ENCODE measurements around the gene CES1. TPM values are rescaled to one million over a fixed set of nuclear protein-coding genes. Genes with fewer than 3 reads are reported as not detected.
A peak's percentile ranks its signal among the peaks of the same experiment; 100 is the strongest.
"Not testable (repeated sequence)": the region's sequence is repeated elsewhere in the genome, so short reads cannot be mapped to it uniquely, and the experiment has no call there.

CES1 gene
- not detected in 2 replicates for polyA plus RNA-seq (2014; cell fraction: cytosol; rRNA removed)
- polyA plus RNA-seq (2014; cell fraction: nucleus; rRNA removed), result not detected in 2 replicates

DNA sequence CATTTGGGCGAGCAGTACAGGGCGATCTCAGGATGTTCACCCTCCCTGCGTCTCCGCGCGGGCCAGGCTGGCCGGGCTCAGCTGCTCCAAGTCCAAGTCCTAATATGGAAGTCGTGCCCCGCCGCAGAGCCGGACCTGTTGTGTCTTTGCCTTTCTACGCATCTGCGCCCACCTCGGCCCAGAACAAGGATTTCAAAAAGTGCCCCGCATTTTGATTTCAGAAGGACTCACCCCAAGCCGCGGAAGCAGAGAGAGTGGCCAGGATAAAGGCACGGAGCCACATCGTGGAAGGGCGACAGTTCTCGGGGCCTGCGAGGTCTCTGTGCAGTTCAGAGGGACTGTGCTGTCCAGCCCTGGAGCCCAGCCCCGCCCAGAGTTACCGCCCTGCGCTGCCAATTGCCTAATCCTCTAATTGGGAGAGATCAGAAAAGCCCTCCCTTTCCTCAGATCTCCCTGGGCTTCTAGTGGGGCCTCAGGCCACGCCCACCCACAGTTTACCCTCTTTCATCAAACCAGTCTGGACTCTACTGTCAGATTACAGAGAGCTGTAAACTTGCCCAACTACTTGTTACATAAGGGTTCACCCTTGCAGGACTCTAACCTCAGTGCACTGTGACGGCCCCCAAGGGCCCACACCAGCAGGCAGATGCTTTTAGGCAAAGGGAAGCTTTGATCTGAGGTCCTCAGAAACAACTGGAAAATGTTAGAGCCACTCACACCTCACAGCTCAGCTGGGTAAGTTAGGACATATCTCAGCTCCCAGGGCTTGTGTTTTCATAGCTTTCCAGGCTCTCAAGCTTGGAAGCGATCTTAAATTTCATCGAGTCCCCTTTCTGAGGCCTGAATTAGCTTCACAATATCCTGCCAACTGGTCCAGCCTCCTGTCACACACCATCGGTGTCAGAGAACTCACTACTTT is at the start of gene CES1:
CES1 (minus strand) TSS at position 324 of the 919 bp plus-strand sequence; CDS start at position 283, 41 bp downstream.
- no peak for DNase-seq (ENCODE audit: low spot score)

DNA sequence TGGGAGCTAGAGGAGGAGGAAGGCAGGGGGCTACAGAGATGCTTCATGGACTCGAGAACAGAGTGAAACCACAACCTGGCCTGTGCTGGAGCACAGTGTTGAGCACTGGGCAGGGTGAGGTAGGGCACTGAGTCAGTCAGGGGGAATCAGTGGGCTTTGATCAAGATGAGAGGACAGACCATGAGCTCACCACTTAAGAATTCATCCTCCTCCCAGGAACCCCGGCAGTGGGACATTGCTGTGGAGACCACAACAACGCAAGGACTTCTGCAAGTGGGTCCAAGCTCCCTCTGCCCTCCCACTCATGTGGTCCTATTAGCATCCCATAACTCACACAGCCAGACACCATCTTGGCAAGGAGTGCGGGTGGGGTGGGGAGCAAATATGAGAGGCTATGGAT is 44.0 kb upstream of the CES1 start:
- DNase-seq (ENCODE audit: low spot score), result no peak

DNA sequence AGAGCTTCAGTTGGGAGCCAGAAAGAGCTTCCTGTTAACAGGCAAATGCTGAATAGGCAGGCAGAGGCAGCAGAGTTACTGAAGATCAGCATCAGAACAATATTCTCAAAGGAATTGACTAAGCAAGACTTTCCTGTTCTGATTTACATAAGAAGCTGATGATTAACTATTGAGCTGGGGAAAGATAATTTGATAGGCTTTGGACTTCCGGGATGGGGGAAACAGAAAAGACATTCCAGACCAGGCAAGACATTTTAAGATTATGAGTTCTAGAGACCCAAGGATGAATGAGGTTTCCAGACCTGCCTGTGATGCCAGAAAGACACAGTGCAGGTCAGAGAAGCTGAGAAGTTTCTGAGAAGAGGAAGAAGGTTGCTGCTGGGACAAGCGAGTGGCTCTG is 42.4 kb upstream of the CES1 start, which contains the start of gene CES5A:
CES5A (minus strand) TSS at position 101 of the 400 bp plus-strand sequence. CDS start 152 bp downstream, outside the sequence.
- no peak for DNase-seq (ENCODE audit: low spot score)

DNA sequence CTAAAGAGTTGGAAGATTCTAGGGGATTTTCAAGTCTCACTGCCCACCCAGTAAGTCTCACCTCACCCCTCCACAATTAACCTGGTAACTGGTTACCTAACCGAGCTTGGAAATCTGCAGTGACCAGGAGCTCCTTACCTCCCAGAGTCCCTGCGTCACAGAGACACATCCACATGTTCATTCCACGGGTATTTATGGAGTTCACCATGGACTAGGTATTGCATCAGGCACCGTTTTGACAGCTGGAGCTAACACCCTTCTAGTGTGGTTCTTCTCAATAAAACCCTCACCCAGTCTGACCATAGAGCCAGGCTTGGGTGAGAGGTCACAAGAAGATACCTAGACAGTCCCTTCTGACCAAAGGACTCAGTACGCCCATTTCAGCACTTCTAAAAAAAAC is 40.2 kb upstream of the CES1 start:
- no peak for DNase-seq (ENCODE audit: low spot score)

DNA sequence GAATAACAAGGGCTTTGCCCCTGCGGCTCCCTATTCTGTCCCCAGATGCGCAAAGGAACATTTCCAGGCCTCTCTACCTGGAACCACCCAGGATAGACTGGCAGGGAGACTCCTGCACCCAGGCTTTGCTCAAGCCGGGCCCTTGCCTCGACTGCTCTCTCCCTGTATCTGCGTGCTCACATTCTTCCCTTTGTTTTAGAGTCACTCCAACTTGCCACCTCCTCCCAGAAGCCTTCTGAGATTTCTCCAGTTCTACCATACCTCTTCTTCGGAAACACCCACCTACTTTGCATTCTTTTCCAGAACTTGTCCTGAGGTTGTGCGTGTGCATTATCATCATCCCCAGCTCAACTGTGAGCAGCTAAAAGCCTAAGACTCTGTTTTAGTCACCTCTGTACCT is 39.2 kb upstream of the CES1 start:
- DNase-seq (ENCODE audit: low spot score), result no peak

DNA sequence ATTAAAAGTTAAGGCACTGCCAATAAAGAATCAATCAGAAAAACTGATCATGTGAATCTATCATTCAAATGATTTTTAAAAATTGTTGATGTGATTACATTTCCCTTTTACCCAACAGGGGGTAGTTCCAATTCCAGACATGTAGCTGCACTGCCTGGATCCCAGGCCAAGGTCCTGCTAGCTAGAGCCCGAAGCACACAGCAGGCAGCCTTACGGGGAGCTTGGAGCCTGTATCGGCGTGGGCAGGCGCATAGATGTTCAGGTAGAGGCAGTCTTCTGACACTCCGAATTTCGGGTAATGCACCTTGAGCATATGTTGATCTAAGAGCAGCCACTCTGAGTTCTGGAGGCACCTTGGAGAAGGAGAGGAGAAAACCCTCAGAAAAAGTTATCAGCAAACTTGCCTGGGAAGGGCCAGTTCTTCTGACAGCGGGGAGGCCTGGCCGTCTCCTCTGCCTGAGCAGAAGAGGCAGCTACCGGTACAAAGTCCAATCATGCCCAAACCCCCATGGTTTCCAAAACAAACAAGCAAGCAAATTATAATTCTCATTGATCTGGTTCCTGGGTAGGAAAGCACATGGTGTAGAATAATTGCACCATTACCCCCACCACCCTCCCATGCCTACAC is 38.6 kb upstream of the CES1 start:
- no peak for DNase-seq (ENCODE audit: low spot score)

DNA sequence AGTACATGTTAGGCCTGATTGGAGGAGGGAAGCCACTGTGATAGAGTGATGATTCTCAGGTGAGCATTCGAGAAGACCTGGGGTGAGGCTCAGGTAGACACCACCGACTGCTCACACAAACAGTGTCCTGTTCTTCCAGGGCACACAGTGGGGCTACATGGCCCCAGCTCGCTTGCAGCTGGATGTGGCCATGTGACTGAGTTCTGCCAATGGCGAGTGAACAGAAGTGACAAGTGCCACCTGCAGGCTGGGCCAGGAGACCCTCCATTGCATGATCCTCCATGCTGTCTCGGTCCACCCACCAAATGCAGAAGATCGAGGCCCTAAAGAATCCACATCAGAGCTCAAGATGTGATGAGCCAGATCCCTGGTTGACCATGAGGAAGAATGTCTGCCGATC is 36.1 kb upstream of the CES1 start:
- DNase-seq (ENCODE audit: low spot score), result no peak

DNA sequence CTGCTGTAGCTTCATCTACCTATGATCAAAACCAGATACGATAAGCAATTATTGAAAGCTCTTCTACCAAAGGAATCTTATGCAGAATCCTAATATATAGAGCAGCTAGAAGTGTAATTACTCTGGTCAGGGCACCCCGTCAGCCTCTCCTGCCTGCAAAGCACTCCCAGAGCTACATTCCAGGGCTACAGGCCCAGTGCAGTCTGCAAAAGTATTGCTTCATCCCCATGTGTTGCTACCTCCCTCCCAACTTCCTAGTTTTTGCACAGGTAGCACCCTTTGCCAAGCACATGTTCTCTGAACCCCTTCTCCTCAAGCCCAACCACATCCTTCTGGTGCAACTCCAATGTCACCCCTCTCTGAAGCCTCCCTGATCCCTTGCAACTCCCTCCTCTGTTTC is 35.2 kb upstream of the CES1 start:
- DNase-seq (ENCODE audit: low spot score), result no peak

DNA sequence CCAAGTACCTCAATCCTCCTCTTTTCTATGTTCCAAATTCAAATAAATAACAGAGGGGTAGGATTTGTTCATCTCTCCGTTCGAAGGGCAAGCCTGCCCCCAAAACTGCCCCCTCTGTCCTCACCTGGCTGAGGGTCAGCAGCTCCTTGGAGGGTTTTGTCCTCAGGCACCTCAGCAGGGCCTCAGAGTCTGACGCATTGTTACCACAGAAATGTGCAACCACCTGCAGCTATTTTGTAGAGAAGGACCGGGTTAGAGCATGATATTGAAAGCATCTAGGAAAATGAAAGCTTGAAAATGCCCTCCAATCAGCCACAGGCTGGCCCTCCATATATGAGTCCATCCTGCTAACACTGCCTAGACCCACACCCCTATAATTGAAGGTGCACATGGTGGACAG is 28.4 kb upstream of the CES1 start:
- DNase-seq (ENCODE audit: low spot score), result no peak

DNA sequence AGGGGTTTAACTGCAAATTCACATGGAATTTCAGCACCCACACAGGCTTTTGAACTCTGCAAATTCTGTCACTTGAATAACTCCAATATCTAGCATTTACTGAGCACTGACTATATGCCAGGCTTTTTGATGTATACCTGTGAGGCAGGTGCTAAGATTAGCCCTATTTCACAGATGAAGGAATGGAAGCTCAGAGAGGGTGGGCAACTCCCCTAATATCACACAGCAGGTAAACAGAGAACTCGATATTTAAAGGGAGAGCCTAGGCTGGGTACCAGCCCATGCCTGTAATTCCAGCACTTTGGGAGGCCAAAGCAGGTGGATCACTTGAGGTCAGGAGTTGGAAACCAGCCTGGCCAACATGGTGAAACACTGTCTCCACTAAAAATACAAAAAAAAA is 24.8 kb upstream of the CES1 start:
- not testable (repeated sequence) for DNase-seq (ENCODE audit: low spot score)

DNA sequence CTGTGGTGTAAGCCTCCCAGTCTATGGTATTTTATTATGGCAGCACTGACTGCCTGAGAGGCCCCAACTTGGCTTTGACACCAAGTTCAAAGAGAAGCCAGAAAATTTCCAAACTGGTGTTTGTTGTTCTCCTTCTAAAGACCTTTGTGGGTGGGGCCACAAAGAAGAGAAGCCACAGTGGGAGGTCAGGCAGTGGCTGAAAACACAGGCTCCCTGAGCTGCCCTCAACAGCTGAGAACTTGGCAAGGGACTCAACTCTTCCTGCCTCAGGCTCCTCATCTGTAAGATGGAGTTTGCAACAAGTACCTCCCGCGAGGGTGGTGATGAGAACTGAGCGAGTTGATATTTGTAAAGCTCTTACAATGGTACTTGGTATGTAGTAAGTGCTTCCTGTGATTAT is 24.1 kb upstream of the CES1 start:
- no peak for DNase-seq (ENCODE audit: low spot score)

DNA sequence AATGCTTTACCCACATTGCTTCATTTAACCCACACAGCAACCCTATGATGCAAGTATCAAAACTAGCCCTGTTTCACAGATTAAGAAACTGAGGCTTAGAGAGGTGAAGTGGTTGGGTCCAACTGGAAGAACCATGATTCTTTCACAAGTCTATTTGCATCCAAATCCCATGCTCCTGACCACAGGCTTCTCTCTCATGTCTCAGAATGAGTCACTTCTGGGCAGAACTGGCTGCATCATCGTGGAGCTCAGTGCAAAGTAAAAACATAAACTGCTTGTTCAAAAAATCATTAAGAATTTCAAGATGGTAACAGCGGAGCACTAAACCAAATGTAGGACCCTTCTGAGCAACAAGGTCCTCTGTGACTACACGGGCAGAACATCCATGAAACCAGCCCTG is 20.2 kb upstream of the CES1 start:
- DNase-seq (ENCODE audit: low spot score), result no peak

DNA sequence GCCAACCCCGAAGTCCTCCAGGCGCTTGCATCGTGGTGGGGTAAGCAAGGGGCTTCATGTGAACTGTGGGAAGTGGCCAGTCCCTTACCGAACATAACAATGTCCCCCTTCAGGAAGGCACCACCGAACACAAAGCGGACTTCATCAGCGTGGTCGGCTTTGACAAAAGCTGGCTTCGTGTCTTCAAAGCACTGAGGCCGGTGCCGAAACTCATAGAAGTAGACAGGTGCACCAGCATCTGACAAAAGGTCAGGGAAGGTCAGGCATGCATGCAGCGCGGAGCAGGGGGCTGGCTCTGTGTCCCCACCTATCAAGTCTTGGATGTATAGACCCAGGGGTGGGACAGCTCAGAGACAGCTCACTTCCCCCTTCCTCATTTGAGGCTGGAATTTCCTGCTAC is 16.6 kb upstream of the CES1 start:
- DNase-seq (ENCODE audit: low spot score), result no peak

DNA sequence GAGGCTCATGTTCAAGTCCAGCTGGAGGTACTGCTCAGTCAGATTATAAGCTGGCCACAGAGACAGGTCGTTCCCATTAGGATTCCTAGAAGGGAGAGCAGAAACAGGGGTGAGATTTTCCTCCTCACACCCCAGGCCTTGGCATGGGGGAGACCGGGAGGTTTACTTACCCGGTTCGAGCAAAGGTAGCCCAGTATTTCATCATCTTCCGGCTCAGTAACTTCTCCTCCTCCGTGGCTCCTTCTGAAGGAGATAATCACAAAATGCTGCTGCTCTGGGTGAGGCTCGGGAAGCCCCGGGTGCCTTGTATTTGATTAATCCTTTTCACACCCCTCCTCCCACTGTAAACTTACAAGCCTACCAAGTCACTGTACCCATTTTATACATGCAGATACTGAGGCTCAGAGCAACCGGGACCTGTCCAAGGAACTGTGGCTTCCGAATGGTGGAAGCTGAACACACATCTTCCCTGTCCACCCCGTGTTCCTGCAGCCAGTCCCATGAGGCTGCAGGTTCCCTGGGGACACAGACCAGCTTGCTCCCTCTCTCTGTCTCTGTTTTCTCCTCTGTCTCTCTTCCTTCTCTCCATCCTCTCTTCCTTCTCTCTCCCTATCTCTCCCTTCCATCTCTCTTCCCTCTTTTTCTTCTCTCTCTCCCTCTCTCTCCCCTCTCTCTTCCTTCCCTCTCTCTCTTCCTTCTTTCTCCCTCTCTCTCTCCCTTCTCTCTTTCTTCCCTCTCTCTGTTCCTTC is 13.9 kb upstream of the CES1 start:
- DNase-seq (ENCODE audit: low spot score), result no peak

DNA sequence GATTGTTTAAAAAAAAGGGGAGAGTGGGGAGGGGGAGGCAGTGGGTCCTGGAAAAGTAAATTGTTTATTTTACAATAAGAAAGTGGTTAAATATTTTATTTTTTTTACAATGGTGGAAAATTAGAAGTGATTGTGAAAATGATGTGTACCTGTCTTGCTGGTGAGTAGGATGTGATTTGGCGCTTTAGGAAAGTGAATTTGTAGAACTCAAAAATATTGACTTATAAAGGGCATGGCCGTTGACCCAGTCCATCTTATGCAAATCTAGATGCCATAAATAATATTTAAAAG is 10.2 kb upstream of the CES1 start:
- no peak for DNase-seq (ENCODE audit: low spot score)

DNA sequence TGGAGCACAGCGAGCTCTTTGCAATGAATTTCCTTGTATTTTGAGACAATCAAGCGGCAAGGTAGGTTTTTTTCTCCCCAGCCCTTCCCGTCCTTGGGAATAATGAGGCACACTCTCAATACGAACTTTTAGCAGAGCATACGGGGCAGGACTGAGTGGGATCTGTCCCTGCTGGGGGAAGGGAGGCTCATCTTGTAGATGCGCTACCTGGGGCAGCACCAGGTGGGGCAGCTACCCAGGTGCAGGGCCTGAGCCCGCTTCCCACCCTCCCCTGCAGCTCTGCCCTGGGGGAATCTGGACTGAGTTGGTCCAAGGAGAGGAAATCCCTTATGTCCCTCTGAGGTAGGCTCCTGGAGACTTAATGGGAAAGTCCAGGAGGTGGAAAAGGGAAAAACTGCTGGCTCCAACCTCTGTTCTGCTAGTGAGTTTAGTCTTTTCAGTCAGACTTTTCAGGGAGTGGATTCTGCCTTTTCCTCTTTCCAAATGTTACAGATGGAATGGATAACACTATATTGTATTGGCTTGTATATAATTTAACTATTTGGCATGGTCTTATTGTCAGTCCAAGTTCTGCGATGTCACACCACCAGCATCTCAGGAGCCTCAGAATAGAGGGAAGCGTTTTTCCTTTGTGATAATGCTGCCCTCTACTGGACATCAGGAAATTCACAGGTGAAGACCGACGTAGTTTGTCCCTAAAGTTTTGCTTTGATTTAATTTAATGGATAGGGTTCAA is 9.6 kb upstream of the CES1 start:
- peak; percentile 45 for DNase-seq (ENCODE audit: low spot score)

DNA sequence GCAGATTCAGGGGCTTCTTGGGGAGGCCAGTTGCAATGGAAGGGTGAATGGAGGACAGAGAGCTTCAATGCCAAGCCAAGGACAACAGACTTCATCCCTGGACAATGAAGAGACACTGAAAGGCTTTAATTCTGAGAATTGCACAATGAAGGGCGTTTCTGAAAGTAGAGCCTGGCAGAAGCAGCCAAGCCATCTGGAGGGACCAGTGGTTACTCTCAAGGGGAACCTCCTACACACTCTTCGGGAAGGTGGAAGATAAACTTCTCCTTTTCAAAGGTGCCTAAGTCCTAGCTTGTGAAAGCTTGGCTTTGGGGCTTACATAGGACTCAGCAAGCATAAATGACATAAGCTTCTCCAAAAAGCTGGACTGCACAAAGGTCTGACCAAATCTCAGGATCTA is 6.2 kb upstream of the CES1 start:
- DNase-seq (ENCODE audit: low spot score), result no peak

DNA sequence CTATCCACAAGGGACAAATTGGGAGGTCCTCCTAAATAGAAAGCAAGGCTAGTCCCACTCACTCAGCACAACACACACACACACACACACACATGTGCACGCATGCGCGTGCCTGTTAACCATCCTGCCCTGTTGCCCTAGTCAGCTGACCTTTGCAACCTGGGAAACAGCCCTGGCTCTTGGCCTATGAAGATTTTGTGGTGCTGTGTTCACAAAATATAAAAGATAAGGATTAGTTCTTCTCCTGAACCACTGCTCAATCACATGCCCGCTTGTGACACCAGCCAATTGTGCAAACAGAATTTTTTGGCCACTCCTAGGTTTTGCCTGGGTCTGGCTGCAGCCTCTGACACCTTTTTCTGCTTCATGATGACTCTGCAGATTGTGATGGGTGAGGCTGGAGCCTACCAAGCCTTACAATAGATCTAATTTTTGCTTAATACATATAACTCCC is 3.3 kb upstream of the CES1 start:
- DNase-seq (ENCODE audit: low spot score), result no peak

DNA sequence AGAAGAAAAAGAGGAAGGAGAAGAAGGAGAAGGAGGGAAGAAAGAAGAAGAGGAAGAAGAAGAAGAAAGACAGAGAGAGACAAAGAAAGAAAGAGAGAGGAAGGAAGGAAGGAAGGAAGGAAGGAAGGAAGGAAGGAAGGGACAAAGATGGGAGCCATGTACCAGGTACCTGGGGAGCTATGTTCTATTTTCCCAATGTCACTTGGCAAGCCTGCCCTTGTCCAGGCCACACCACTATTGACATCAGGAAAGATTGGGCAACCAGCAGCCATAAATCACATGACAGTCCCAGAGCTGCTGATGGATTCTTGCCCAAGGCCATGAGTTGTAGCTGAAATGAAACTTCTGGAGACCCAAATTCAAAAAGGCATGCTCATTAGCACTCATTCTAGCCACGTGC is 2.7 kb upstream of the CES1 start:
- DNase-seq (ENCODE audit: low spot score), result no peak

DNA sequence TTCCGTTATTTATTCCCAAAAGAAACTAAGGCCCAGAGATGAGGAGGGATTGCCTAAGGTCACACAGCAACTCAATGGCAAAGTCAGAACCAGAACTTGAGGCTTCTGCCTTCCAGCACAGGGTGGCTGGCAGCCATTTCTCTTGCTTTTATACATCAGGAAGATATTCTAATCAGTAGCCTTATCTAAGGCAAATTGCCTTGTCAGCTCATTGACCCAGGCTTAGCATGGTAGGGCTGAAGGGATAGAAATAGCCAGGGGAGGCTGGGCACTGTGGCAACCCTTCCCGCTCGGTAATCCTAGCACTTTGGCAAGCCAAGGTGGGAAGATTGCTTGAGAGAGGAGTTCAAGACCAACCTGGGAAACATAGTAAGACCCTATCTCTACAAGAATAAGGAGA is 2.3 kb upstream of the CES1 start:
- not testable (repeated sequence) for DNase-seq (ENCODE audit: low spot score)

DNA sequence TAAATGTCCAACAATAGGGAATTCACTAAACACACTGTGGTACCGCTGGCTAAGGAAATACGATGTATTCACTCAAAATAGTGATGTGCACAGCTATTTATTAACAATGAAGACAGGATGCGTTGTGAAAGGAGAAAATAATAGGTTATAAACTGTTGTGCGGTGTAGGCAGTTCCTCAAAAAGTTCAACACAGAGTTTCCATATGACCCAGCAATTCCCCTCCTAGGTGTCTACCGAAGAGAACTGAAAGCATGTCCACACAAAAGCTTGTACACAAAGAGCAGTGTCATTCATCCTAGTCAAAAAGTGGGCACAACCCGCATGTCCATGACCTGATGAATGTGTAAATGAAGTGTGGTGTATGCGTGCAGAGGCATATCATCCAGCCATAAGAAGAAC is 1.2 kb upstream of the CES1 start:
- no peak for DNase-seq (ENCODE audit: low spot score)

DNA sequence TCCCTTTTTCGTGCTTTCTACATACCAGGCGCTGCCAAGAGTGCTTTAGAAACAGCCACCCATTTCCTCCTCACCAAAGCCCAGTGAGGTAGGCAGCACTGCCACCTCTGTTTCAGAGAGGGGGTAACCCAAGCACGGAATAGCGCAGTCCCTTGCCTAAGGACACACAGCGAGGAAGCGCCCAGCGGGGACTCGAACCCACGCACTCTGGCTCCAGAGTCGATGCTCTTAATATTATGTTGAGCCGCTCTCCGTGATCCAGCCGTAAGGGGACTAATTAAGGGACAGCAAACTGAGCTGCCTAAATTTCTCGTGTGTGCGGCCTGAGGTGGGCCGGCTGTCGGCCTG is 497 bp downstream of the CES1 start:
- DNase-seq (ENCODE audit: low spot score), result no peak

All from SK-N-DZ (cell line).